GM19035 (cell line): Measurements from ENCODE around the gene WDR59.
A peak's percentile ranks its signal among the peaks of the same experiment; 100 is the strongest.
"Not testable (repeated sequence)": the region's sequence is repeated elsewhere in the genome, so short reads cannot be mapped to it uniquely, and the experiment has no call there.

Experiments
- ATAC-seq: cut with Tn5 transposase; IDR thresholded peaks from one replicate; pipeline ENCODE4 v1.9.1; 2021; ENCODE audit not compliant: unreplicated experiment

Gene WDR59

GRCh38 chr16:74921051-74921450, 63.9 kb downstream of the WDR59 start:
- no peak for ATAC-seq

- no peak for ATAC-seq
These were observed 75.3 kb downstream of the WDR59 start for GRCh38 chr16:74909665-74910064.

- not testable (repeated sequence) for ATAC-seq
These were observed 76.2 kb downstream of the WDR59 start for GRCh38 chr16:74908759-74909158.

GRCh38 chr16:74903901-74904678, 80.8 kb downstream of the WDR59 start:
- no peak for ATAC-seq

- ATAC-seq: no peak
These were observed 81.8 kb downstream of the WDR59 start for GRCh38 chr16:74903120-74903519.

GRCh38 chr16:74902161-74902560, 82.8 kb downstream of the WDR59 start:
- ATAC-seq: no peak

- ATAC-seq: no peak
These were observed 83.3 kb downstream of the WDR59 start for GRCh38 chr16:74901606-74902005.

- ATAC-seq: no peak
These were observed 85.1 kb downstream of the WDR59 start for GRCh38 chr16:74899816-74900215.

- no peak for ATAC-seq
These were observed 86.3 kb downstream of the WDR59 start for GRCh38 chr16:74898659-74899058.

GRCh38 chr16:74896389-74897370, 88.2 kb downstream of the WDR59 start:
- no peak for ATAC-seq

- no peak for ATAC-seq
These were observed 91.4 kb downstream of the WDR59 start for GRCh38 chr16:74893541-74893940.

GRCh38 chr16:74892574-74893461, 92.1 kb downstream of the WDR59 start:
- ATAC-seq: peak; percentile 99

- no peak for ATAC-seq
These were observed 96.0 kb downstream of the WDR59 start for GRCh38 chr16:74888888-74889287.

GRCh38 chr16:74888232-74888862, 96.6 kb downstream of the WDR59 start:
- no peak for ATAC-seq

- ATAC-seq: no peak
These were observed 97.8 kb downstream of the WDR59 start for GRCh38 chr16:74887084-74887483.

- no peak for ATAC-seq
These were observed 107.2 kb downstream of the WDR59 start for GRCh38 chr16:74877706-74878105.

- ATAC-seq: no peak
These were observed 109.9 kb downstream of the WDR59 start for GRCh38 chr16:74874912-74875546.

- ATAC-seq: no peak
These were observed 110.8 kb downstream of the WDR59 start for GRCh38 chr16:74874123-74874522.

GRCh38 chr16:74872302-74872701, 112.6 kb downstream of the WDR59 start:
- no peak for ATAC-seq

GRCh38 chr16:74871608-74872007, 113.3 kb downstream of the WDR59 start:
- no peak for ATAC-seq
